GM19468 (cell line): ENCODE results near the gene MRGPRG.
"Not testable (repeated sequence)": the region's sequence is repeated elsewhere in the genome, so short reads cannot be mapped to it uniquely, and the experiment has no call there.

Experiments used
- ATAC-seq: cut with Tn5 transposase; IDR thresholded peaks from one replicate; pipeline ENCODE4 v1.9.1; 2021; ENCODE audit warnings: mild to moderate bottlenecking, moderate library complexity, moderate number of reproducible peaks; ENCODE audit not compliant: unreplicated experiment; ENCODE audit errors: extremely low read depth

The MRGPRG gene, protein sequence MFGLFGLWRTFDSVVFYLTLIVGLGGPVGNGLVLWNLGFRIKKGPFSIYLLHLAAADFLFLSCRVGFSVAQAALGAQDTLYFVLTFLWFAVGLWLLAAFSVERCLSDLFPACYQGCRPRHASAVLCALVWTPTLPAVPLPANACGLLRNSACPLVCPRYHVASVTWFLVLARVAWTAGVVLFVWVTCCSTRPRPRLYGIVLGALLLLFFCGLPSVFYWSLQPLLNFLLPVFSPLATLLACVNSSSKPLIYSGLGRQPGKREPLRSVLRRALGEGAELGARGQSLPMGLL

DNA sequence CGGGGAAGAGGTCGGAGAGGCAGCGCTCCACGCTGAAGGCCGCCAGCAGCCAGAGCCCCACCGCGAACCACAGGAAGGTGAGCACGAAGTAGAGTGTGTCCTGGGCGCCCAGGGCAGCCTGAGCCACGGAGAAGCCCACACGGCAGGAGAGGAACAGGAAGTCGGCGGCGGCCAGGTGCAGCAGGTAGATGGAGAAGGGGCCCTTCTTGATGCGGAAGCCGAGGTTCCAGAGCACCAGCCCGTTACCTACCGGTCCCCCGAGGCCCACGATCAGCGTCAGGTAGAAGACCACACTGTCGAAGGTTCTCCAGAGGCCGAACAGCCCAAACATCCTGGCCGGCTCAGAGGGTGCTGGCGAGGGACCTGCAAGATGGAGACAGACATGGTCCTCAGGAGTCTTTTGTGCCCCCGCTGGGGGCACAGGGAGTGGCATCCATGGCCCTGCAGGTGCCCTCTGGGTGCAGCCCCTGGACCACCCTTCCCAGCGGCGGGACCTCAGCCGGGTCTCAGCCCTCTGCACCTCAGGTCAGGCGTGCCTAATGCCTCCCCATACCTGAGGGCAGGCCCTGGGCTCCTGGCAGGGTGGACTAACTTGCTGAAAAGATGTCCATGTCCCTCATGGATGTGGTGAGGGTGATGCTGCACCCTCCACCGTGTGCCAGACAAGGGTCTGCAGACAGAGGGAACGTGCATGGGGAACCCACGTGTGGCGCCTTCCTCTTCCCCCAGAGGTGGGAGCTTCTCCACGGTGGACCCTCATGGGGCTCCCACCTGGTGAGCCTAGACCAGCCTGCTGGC, at the start of gene MRGPRG:
TSS of gene MRGPRG (minus strand) at position 331 of the 798 bp plus-strand sequence. CDS start at position 331, 0 bp downstream.
- ATAC-seq, result no peak

DNA sequence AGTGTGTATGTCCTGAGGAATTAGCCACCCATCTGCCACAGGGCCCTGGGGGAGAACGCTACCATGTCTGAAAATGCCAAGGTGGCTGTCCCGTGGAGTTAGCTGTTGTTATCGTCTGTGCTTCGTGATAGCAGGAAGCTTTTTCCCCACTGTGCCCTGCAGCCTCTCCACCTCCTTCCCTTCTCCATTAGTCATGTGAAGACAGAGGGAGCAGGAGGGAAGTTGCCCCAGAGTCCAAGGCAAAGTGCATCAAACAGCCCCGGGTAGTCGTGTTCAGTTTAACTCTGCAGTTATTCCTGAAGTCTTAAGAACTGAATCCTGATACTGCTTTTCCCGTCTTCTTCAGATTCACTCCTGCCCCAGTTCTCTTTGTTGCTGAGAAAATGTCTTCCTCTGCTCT, 43.9 kb upstream of the MRGPRG start:
- ATAC-seq, result not testable (repeated sequence)

DNA sequence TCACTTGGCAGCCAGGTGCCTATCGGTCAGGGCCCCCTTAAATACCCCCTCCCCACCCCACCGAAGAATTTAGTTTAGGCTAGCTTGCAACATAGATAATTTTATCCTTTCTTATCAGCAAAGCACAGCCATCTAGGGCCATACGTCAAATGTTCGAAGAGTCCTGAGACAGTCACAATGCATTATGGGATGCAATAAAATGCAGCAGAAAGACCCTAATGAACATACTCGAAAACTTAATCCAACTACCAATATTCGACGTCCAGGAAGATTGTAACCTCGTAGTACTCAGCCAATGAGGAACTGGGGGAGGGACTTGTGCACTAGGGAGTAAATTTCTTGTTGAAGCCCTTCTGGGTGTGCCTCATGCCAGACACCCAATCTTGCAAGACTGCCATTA, 43.2 kb upstream of the MRGPRG start:
- ATAC-seq, result not testable (repeated sequence)

DNA sequence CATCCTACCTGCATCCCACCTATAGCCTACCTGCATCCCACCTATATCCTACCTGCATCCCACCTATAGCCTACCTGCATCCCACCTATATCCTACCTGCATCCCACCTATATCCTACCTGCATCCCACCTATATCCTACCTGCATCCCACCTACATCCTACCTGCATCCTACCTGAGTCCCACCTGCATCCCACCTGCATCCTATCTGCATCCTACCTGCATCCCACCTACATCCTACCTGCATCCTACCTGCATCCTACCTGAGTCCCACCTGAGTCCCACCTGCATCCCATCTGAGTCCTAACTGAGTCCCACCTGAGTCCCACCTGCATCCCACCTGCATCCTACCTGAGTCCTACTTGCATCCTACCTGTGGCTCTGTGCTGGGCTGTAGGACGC, 38.9 kb upstream of the MRGPRG start:
- not testable (repeated sequence) for ATAC-seq

DNA sequence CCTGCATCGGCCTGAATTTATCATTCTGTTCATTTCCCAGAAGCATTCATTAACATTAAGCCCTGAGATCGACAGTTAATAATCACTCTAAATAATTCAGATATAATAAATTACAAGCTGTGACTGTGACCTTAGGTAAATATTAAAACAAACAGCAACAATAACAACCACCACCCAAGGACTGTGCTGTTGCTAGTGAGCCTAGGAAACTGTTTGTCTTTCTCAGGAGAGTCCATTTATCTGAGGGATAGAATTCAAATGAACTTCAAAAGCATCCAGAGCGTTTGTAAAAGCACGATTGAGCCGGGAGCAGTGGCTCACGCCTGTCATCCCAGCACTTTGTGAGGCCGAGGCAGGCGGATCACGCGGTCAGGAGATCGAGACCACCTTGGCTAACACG, 36.6 kb upstream of the MRGPRG start:
- ATAC-seq, result not testable (repeated sequence)

DNA sequence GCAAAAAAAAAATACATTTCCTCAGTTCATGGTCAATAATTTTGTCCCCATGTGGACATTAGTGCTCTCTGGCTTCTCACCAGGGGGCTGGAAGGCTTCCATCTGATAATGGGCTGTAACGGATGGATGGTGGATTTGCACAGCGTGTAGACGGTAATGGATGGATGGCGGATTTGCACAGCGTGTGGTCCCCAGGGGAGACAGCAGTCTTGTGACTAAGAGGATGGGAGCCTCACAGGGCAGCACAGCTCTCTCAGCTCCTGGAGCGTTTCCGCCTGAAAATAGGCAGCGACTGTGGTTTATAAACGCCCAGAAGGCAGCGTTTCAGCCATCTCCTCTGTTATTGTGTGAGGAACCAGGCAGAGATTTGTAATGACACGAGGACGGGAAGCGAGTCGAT, 36.2 kb upstream of the MRGPRG start:
- not testable (repeated sequence) for ATAC-seq

DNA sequence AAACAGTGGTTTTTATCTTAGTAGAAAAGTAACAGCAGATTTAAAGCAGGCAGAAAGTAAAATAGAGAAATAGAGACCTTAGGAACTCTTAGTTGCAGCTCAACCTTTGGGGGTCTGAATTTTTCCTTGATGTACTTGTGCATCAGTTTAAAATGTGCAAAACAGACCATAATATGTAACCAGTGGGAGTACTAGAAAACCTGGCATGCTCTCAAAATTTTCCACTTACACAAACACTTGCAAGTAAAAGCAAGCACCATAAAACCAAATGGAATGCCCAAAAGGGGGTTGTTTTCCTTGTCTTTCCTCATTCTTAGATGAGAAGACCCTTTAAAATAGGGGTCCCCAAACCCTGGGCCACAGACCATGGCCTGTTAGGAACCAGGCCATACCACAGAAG, 26.5 kb upstream of the MRGPRG start:
- no peak for ATAC-seq

DNA sequence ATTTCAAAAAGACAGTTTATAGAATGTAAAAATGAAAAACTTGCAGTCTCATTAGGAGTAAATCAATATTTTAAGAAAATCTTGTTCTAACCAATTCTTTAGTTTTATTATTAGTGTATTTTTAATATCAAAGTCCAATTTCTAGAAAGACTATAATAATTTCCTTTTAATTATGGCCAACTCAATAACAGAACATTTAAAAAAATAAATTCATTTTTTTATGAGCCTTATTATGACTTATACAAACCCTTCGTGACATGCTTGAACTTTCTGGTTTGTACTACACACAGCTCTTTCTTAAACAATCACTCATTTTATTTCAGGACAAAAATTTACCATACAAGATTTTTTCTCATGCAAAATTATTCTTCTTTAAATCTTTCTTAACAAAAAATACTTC, 25.3 kb upstream of the MRGPRG start:
- ATAC-seq, result no peak

DNA sequence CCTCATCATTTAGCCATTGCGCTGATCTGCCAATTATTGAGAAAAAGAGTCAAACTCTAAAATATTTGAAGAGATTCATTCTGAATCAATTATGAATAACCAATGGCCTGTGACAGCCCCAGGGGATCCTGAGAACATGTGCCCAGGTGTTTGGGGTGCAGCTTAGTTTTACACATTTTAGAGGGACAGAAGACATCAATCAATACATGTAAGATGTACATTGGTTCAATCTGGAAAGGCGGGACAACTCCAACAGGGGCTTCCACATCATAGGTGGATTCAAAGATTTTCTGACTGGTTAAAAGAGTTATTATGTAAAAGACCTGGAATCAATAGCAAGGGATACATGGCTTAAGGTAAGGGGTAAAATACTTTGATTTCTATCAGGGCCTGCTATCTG, 18.5 kb upstream of the MRGPRG start:
- ATAC-seq, result no peak

DNA sequence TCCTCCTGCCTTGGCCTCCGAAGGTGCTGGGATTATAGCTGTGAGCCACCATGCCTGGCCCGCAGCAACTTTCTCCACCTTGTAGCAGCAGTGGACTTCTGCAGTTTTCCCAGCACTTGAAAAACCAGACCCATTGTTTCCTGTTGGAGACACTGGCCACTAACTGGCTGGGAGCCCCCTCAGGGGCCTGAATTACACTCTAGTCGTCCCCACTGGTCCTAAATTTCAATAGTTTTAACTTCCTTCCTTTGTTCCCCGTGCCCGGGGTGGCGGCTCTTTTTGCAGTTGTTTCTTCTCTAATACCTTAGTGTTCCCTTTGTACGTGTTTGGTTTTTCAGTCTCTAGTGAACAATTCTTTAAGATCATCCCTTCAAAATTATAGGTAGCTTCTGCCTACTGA, 16.2 kb upstream of the MRGPRG start:
- ATAC-seq, result no peak

DNA sequence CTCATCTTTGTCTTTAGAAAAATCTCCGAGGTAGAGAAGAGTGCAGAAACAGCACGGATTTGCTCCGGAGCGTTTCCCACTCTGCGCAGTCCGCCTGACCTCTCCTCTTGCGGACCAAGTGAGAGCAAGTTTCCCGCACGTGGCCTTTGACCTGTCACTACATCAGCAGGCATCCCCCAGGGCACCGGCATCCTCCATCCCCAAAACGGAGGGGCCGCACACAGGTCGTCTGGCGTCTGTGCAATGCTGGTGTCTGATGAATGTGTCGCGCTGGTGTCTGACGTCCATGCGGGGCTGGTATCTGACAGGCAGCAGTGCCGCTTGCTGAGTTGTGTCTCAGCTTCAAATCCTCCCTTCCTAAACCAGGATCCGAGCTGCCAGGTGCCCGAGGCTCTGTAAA, 14.3 kb upstream of the MRGPRG start:
- no peak for ATAC-seq

DNA sequence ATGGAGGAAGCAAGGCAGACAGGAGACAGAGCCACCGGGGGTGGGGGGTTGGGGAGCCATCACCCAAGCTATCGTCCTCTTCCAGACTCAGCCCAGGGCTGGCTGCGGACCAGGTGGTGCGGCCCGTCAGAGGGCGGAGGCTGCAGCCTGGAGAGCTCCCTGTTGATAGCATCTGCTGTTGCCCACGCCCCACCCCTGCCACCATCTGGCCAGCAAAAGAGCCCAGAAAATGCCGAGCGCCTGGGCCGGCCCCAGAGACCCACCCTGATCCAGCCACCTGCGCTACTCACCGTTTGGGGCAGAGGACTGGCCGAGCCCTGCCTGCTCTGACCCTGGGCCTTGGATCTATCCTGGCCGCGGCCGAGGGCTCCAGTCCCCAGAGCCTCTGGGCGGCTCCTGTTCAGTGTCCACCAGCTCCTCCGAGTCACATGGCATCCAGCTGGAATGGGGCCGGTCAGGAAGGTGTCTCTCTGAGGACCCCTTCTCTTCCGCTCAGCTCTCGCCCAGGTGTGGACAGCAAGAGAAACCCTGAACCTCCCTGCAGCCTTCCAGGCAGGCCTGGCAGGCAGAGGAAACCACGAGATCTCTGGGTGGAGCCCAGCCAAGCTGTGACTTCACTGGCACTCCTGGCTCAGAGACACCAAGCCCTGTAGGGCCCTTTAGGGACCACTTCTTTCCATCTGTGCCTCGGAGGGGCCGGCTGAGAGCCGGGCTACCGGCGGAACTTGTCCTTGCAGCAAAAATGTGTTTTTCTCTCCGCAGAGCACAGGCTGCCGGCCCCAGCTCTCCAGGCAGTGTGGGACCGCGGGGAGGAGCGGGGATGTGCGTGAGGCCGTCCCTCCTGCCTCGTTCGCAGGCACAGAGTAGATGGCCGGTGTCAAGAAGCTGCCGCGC, 13.5 kb upstream of the MRGPRG start, which contains the start of gene MRGPRE:
TSS of gene MRGPRE (minus strand) at position 567 of the 894 bp plus-strand sequence. CDS start 3,618 bp downstream, outside the sequence.
- ATAC-seq, result no peak

DNA sequence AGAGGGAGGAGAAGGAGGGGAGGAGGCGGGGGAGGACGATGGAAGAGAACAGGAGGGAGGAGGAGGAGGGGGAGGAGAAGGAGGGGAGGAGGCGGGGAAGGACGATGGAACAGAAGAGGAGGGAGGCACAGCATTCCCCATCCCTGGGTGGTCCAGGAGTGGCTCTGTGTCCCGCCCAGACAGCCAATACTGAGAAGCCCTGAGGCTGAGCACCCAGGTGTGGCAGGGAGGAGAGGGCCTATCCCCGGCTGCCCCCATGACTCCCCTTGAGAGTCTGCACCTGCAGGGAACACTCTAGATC, 12.9 kb upstream of the MRGPRG start:
- ATAC-seq, result no peak

DNA sequence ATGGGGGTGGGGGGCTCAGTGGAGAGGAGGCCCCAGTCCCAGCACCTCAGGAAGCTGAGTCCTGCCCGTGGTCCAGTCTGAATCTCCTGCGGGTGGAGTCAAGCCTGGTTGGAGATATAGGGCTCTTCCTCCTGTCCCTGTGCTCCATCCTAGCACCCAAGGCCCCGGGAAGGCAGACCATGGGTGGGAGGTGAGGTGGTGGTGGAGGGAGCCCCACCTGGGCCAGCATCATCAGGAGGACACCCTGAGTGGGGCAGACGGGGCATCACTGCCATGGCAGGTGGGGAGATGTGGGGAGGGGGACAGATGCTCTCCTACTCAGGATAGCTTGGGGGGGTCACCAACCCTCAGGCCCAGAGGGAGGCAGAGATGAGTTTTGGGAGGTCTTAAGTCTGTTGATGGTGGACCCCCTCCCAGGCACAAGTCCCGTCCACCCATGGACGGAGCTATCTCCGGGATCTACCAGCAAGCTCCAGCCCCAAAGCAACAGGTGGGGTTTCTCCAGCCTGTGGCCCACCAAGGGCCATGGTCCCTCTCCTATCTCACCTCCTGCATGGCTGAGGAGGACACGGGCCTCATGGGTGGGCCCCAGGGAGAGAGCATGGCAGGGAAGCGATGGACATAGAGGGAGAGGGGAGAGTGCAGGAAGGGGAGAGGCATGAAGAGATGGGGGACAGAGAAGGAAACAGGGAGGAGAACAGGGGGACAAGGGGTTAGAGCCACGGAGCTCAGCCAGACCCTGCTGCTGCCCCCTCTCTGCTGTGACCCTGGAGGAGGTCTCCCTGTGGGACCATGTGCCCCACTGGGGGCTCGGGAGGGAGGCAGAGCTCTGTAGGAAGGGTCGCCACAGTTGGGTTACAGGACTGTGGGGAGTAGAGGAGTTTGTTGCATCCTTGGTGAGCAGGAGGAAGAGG, 12.3 kb upstream of the MRGPRG start:
- ATAC-seq, result no peak

DNA sequence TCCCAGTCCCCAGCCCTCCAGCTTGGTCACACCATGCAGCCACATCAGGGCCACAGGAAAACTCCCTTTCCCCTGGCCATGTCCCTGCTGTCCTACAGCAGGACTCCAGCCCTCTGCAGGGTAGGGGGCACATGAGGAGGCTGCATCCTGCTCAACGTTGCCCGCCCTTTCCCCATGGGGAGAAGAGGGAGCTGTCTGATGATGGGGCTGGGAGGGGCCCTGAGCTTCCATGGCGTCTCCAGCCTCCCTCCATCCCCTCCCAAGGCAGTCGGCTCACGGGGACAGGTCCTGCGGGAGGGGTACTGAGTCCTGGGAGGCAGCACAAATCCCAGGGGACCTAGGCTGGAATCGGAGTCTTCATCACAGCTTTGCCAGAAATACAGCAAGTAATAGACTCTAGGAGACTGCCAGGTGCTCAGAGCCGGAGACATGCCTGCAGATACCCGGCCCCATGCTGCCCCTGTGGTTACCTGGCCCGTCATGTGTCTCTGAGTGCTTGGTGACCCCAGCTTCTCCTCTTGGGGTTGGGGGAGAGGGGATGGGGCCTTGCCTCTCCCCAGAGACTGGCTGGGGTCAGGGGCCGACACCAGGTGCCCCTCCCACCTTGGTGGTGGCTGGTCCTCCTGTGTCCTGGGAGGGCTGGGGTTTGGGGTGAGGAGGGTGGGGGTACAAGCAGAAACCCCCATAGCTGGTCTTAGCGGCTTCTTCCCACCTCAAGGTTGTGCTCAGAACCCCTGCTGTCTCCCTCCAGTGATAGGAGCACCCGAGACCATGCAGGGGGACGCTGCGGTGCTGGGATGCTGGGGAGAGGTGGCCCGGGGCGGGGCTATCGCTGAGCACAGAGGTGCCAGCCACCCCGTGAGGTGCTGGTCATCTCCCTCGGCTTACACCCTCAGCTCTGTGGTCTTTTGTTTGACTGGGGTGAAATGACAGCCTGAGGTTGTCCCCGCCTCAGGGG, 11.3 kb upstream of the MRGPRG start:
- no peak for ATAC-seq

DNA sequence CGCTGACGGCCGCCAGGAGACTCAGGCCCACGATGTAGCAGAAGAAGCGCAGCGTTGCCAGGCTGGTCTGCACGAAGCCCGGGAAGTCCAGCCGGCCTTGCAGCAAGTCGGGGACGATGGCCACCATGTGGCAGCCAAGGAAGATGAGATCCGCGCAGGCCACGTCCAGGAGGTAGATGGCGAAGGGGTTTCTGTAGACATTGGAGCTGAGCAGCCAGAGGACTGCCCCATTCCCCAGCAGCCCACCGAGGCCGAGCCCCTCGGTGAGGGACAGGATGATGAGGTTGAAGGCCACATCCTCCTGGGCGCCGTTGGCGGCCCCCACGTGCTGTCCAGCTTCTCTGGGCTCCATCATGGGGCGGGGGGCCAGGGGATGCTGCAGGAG, 9.8 kb upstream of the MRGPRG start:
- ATAC-seq, result no peak

DNA sequence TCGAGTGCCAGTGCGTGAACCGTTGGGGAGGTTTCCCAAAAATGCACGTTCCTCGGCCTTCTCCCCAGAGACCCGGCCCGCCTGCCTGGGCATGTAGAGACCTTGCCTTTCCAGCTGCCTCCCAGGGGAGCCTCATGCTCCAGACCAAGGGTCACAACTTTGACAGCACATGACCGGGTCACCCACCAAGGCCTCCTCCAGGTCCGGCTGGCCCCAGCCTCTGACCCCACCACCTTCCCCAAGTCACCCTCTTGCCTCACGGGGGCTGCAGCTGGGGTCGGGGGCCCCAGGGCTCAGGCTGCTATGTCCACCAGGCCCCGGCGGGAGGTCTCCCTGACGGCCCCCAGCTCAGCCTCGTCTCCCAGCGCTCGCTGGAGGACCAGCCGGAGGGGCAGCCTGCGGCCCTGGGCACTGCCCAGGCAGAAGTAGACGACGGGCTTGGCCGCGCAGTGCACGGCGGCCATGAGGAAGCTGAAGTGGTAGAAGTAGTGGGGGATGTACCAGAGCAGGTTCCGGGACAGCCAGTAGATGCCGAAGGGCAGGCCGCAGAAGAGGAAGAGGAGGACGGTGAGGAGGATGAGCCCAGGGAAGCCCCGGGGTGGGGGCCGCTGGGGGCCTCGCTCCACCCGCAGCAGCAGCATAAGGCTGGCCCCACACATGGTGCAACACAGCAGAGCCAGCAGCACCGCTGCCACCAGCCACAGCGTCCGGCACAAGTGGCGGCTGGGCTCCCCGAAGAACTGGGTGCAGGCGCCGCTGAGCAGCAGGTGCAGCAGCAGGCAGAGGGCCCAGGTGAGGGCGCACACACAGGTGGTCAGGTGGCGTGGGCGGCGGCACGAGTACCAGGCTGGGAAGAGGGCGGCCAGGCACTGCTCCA, 9.2 kb upstream of the MRGPRG start:
- no peak for ATAC-seq
